Neural cell (in vitro differentiated cells): ENCODE measurements around the gene WASHC3. TPM values are rescaled to one million over a fixed set of nuclear protein-coding genes. Genes with fewer than 3 reads are reported as not detected.

Source experiments
- H2AFZ ChIP-seq: fragments of 200-600, 300-800 bp; sonication (generic), shearing (Covaris generic); 2 replicates; pipeline ENCODE4 v1.6.0; 2014; ENCODE audit warnings: low read depth, mild to moderate bottlenecking, antibody characterized with exemption, low read length, moderate library complexity
- H3F3A ChIP-seq: fragments of 200-600 bp; shearing (Covaris generic); 2 replicates; pipeline ENCODE4 v1.6.1; 2016; ENCODE audit warnings: mild to moderate bottlenecking, moderate library complexity, mixed read lengths, antibody characterized with exemption, low read length; ENCODE audit not compliant: insufficient read depth, poor library complexity, severe bottlenecking
- H3K27ac ChIP-seq: fragments of 200-600, 300-800 bp; sonication (generic), shearing (Covaris generic); 2 replicates; pipeline ENCODE4 v1.5.1; 2014; ENCODE audit warnings: mild to moderate bottlenecking, low read length, moderate library complexity
- H3K27me3 ChIP-seq: fragments of 300-800, 200-600 bp; sonication (generic), shearing (Covaris generic); 2 replicates; pipeline ENCODE4 v1.6.0; 2014; ENCODE audit warnings: mild to moderate bottlenecking, low read depth, low read length, moderate library complexity; ENCODE audit not compliant: insufficient read depth
- H3K36me3 ChIP-seq: fragments of 300-800, 200-600 bp; sonication (generic), shearing (Covaris generic); 2 replicates; pipeline ENCODE4 v1.5.1; 2014; ENCODE audit warnings: mild to moderate bottlenecking, antibody characterized with exemption, low read length, moderate library complexity; ENCODE audit not compliant: insufficient read depth
- H3K4me2 ChIP-seq: fragments of 300-800, 200-600 bp; sonication (generic), shearing (Covaris generic); 2 replicates; pipeline ENCODE4 v1.6.0; 2014; ENCODE audit warnings: mild to moderate bottlenecking, low read length
- H3K4me3 ChIP-seq: fragments of 300-800, 200-600 bp; sonication (generic), shearing (Covaris generic); 2 replicates; pipeline ENCODE4 v1.5.1; 2014; ENCODE audit warnings: mild to moderate bottlenecking, low read length, moderate library complexity
- H3K79me2 ChIP-seq: fragments of 200-600 bp; shearing (Covaris generic); replicated peaks from 2 replicates; pipeline ENCODE4 v1.6.0; 2014; ENCODE audit warnings: mild to moderate bottlenecking, low read length, moderate library complexity; ENCODE audit not compliant: insufficient read depth
- H3K9ac ChIP-seq: fragments of 300-800, 200-600 bp; sonication (generic), shearing (Covaris generic); 2 replicates; pipeline ENCODE4 v1.6.1; 2016; ENCODE audit warnings: mild to moderate bottlenecking, low read length, mixed read lengths
- H3K9me2 ChIP-seq: fragments of 200-600 bp; shearing (Covaris generic); 2 replicates; pipeline ENCODE4 v1.6.1; 2016; ENCODE audit warnings: mild to moderate bottlenecking, low read length, mixed read lengths; ENCODE audit not compliant: insufficient read depth
- H3K9me3 ChIP-seq: fragments of 200-600, 300-800 bp; sonication (generic), shearing (Covaris generic); 2 replicates; pipeline ENCODE4 v1.6.1; 2016; ENCODE audit warnings: mild to moderate bottlenecking, mixed run types, low read length, moderate library complexity, mixed read lengths
- H4K20me1 ChIP-seq: fragments of 200-600 bp; shearing (Covaris generic); 2 replicates; pipeline ENCODE4 v1.6.1; 2016; ENCODE audit warnings: mild to moderate bottlenecking, mixed run types; ENCODE audit not compliant: insufficient read depth
- EP300 ChIP-seq: fragments of 450-650 bp; conservative IDR thresholded peaks from 2 replicates; pipeline ENCODE4 v1.6.1; 2014; ENCODE audit warnings: antibody characterized with exemption, mild to moderate bottlenecking, moderate library complexity; ENCODE audit not compliant: poor library complexity, severe bottlenecking
- EZH2 ChIP-seq: fragments of 200-600, 300-800 bp; shearing (Covaris generic), sonication (generic); IDR thresholded peaks from 2 replicates; pipeline ENCODE4 v1.6.1; 2014; ENCODE audit warnings: antibody characterized with exemption, low read length, borderline replicate concordance, mild to moderate bottlenecking; ENCODE audit not compliant: insufficient read depth, poor library complexity, severe bottlenecking
- MXI1 ChIP-seq: fragments of 450-650 bp; conservative IDR thresholded peaks from 2 replicates; pipeline ENCODE4 v1.6.1; 2014; ENCODE audit warnings: antibody characterized with exemption, mild to moderate bottlenecking; ENCODE audit not compliant: poor library complexity, severe bottlenecking
- POLR2AphosphoS5 ChIP-seq: IDR thresholded peaks from 2 replicates; pipeline ENCODE4 v1.6.1; 2012
- RAD21 ChIP-seq: fragments of 450-650 bp; conservative IDR thresholded peaks from 2 replicates; pipeline ENCODE4 v1.6.1; 2014; ENCODE audit warnings: antibody characterized with exemption, mild to moderate bottlenecking, moderate library complexity
- SMC3 ChIP-seq: fragments of 450-650 bp; conservative IDR thresholded peaks from 2 replicates; pipeline ENCODE4 v1.6.1; 2014; ENCODE audit warnings: antibody characterized with exemption, mild to moderate bottlenecking, moderate library complexity; ENCODE audit not compliant: poor library complexity
- TAF1 ChIP-seq: IDR thresholded peaks from 2 replicates; pipeline ENCODE4 v1.6.1; 2012; ENCODE audit warnings: low read depth
- polyA plus RNA-seq: library from polyadenylated mRNA; depleted of rRNA; stranded (reverse); fragments of >200 nt; gene quantifications from 2 replicates; pipeline ENCODE4 v1.2.3, GENCODE V29; 2014
- TF ChIP-seq, protein P1 (sequence below): fragments of 450-650 bp; IDR thresholded peaks from 2 replicates; pipeline ENCODE4 v1.5.1; 2014; ENCODE audit warnings: antibody characterized with exemption, mild to moderate bottlenecking, moderate library complexity; ENCODE audit not compliant: poor library complexity, severe bottlenecking
- TF ChIP-seq, protein P2 (sequence below): IDR thresholded peaks from 2 replicates; pipeline ENCODE4 v1.6.1; 2012; ENCODE audit warnings: borderline replicate concordance

WASHC3 gene
- polyA plus RNA-seq, 1 donor from 2014 or later, result 65.9 TPM

GRCh38 chr12:102110782-102111181 is 49.0 kb upstream of the WASHC3 start (continued):
- TF ChIP-seq, protein P1, sequence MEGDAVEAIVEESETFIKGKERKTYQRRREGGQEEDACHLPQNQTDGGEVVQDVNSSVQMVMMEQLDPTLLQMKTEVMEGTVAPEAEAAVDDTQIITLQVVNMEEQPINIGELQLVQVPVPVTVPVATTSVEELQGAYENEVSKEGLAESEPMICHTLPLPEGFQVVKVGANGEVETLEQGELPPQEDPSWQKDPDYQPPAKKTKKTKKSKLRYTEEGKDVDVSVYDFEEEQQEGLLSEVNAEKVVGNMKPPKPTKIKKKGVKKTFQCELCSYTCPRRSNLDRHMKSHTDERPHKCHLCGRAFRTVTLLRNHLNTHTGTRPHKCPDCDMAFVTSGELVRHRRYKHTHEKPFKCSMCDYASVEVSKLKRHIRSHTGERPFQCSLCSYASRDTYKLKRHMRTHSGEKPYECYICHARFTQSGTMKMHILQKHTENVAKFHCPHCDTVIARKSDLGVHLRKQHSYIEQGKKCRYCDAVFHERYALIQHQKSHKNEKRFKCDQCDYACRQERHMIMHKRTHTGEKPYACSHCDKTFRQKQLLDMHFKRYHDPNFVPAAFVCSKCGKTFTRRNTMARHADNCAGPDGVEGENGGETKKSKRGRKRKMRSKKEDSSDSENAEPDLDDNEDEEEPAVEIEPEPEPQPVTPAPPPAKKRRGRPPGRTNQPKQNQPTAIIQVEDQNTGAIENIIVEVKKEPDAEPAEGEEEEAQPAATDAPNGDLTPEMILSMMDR, result no peak

GRCh38 chr12:102107970-102108369 is 46.2 kb upstream of the WASHC3 start:
- Histone ChIP-seq H4K20me1 (no peaks in the 10 kb centered on the region), H3K4me3 (no peak overlapping the region), H3K9me2 (no peaks in the 10 kb centered on the region), H3K36me3 (no peaks in the 10 kb centered on the region), H3K79me2 (no peaks in the 10 kb centered on the region), H3K27me3 (no peaks in the 10 kb centered on the region), H3K4me2 (no peak overlapping the region), H3K27ac (no peak overlapping the region), H2AFZ (no peak overlapping the region), H3K9ac (no peak overlapping the region), H3K9me3 (no peaks in the 10 kb centered on the region), H3F3A (no peaks in the 10 kb centered on the region)
- no peak for TF ChIP-seq POLR2AphosphoS5
- TF ChIP-seq EZH2, result no peak

DNA sequence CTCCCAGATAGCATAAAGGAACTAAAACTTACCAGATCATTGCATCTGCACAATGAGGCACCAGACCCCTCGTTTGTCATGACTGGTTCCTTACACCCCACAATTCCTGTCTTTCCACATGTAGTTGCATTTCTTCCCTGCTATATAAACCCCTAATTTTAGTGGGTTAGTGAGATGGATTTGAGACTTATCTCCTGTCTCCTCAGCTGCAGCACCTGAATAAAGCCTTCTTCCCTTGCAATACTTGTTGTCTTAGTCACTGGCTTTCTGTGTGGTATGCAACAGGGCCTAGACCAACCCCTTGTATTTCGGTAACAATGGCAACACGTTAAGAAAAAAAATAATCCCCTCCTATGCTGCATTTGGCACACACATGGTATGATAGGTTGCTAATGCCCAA is 45.1 kb upstream of the WASHC3 start:
- Histone ChIP-seq H2AFZ (no peak overlapping the region), H4K20me1 (no peaks in the 10 kb centered on the region), H3K9me2 (no peaks in the 10 kb centered on the region), H3K27me3 (no peaks in the 10 kb centered on the region), H3K4me2 (no peak overlapping the region), H3K9ac (no peak overlapping the region), H3F3A (no peaks in the 10 kb centered on the region), H3K27ac (no peak overlapping the region), H3K4me3 (no peak overlapping the region), H3K9me3 (no peaks in the 10 kb centered on the region), H3K36me3 (no peaks in the 10 kb centered on the region), H3K79me2 (no peaks in the 10 kb centered on the region)
- TF ChIP-seq RAD21, result no peak
- no peak for TF ChIP-seq EP300
- TF ChIP-seq, protein P1, result no peak
- TF ChIP-seq TAF1, result no peak
- TF ChIP-seq MXI1, result no peak
- TF ChIP-seq EZH2, result no peak
- TF ChIP-seq, protein P2, sequence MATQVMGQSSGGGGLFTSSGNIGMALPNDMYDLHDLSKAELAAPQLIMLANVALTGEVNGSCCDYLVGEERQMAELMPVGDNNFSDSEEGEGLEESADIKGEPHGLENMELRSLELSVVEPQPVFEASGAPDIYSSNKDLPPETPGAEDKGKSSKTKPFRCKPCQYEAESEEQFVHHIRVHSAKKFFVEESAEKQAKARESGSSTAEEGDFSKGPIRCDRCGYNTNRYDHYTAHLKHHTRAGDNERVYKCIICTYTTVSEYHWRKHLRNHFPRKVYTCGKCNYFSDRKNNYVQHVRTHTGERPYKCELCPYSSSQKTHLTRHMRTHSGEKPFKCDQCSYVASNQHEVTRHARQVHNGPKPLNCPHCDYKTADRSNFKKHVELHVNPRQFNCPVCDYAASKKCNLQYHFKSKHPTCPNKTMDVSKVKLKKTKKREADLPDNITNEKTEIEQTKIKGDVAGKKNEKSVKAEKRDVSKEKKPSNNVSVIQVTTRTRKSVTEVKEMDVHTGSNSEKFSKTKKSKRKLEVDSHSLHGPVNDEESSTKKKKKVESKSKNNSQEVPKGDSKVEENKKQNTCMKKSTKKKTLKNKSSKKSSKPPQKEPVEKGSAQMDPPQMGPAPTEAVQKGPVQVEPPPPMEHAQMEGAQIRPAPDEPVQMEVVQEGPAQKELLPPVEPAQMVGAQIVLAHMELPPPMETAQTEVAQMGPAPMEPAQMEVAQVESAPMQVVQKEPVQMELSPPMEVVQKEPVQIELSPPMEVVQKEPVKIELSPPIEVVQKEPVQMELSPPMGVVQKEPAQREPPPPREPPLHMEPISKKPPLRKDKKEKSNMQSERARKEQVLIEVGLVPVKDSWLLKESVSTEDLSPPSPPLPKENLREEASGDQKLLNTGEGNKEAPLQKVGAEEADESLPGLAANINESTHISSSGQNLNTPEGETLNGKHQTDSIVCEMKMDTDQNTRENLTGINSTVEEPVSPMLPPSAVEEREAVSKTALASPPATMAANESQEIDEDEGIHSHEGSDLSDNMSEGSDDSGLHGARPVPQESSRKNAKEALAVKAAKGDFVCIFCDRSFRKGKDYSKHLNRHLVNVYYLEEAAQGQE, result no peak
- no peak for TF ChIP-seq SMC3
- TF ChIP-seq POLR2AphosphoS5, result no peak
